Omental fat pad (tissue), 4 donors: ENCODE results near the gene ANKRD9. TPM values are rescaled to one million over a fixed set of nuclear protein-coding genes. Genes with fewer than 3 reads are reported as not detected.
A peak's percentile ranks its signal among the peaks of the same experiment; 100 is the strongest.

Experiments
- ATAC-seq: fragments of 150-250 bp; one replicate; pipeline ENCODE4 v1.9.1; 2016; ENCODE audit warnings: mild to moderate bottlenecking, moderate library complexity; ENCODE audit not compliant: low FRiP score
- DNase-seq: peaks from one replicate; pipeline ENCODE4 v3.0.0-alpha.2; 2019; ENCODE audit warnings: low spot score
- CTCF ChIP-seq, 3 donors: fragments of 450-650 bp; IDR thresholded peaks; one replicate each; pipeline ENCODE4 v1.5.1; 2016 to 2017; ENCODE audit warnings: antibody characterized with exemption in 3 of 3, mild to moderate bottlenecking in 3 of 3, moderate library complexity in 2 of 3
- total RNA-seq, 4 donors: library from RNA; depleted of rRNA; stranded (reverse); fragments of >200 nt; gene quantifications; one replicate each; pipeline ENCODE4 v1.1.0, GENCODE V29; 2016

The ANKRD9 gene
- total RNA-seq, 4 donors from 2014 or later: 15.1 to 25.9 (median 23.9) TPM

- peak; percentile 57 for ATAC-seq
- no peak for TF ChIP-seq CTCF (IDR thresholded peaks at IDR 0.05)
- DNase-seq: peak; percentile 64
These were observed 516 bp downstream of the ANKRD9 start for GRCh38 chr14:102508774-102509745.

GRCh38 chr14:102508410-102508773 lies 1.2 kb downstream of the ANKRD9 start:
- TF ChIP-seq CTCF (IDR thresholded peaks at IDR 0.05): no peak
- DNase-seq (no peak), ATAC-seq (no peak)

GRCh38 chr14:102507857-102508312 lies 1.7 kb downstream of the ANKRD9 start:
- no peak for ATAC-seq
- no peak for TF ChIP-seq CTCF (IDR thresholded peaks at IDR 0.05)
- no peak for DNase-seq

- no peak for DNase-seq
- no peak for TF ChIP-seq CTCF (IDR thresholded peaks at IDR 0.05)
- ATAC-seq: no peak
These were observed 2.3 kb downstream of the ANKRD9 start for GRCh38 chr14:102507081-102507856.

- TF ChIP-seq CTCF (IDR thresholded peaks at IDR 0.05): no peak
- DNase-seq (no peak), ATAC-seq (no peak)
These were observed 3.0 kb downstream of the ANKRD9 start for GRCh38 chr14:102506626-102506925.

GRCh38 chr14:102505775-102506625 lies 3.6 kb downstream of the ANKRD9 start:
- no peak for TF ChIP-seq CTCF (IDR thresholded peaks at IDR 0.05)

More at GRCh38 chr14:102505775-102506625, 3.6 kb downstream of the ANKRD9 start:
- no peak for DNase-seq
- no peak for ATAC-seq
